ENCODE data around the gene LGR4.
A peak's percentile ranks its signal among the peaks of the same experiment; 100 is the strongest.
"Not testable (repeated sequence)": the region's sequence is repeated elsewhere in the genome, so short reads cannot be mapped to it uniquely, and the experiment has no call there.

LGR4 gene

GRCh38 chr11:27456140-27456794 is 16.3 kb downstream of the LGR4 start:
- DNase-seq: no peak

GRCh38 chr11:27455667-27456066 is 16.9 kb downstream of the LGR4 start:
- no peak for DNase-seq

- DNase-seq: no peak
These were observed 18.9 kb downstream of the LGR4 start for GRCh38 chr11:27453701-27454100.

GRCh38 chr11:27452147-27452546 is 20.4 kb downstream of the LGR4 start:
- no peak for DNase-seq

GRCh38 chr11:27451244-27451965 is 21.2 kb downstream of the LGR4 start:
- no peak for DNase-seq

GRCh38 chr11:27448184-27448540 is 24.4 kb downstream of the LGR4 start:
- not testable (repeated sequence) for DNase-seq

GRCh38 chr11:27447288-27448183 is 25.1 kb downstream of the LGR4 start:
- DNase-seq: no peak

- no peak for DNase-seq
These were observed 27.0 kb downstream of the LGR4 start for GRCh38 chr11:27445625-27446024.

- DNase-seq: peak; percentile 73
These were observed 27.8 kb downstream of the LGR4 start for GRCh38 chr11:27444801-27445215.

GRCh38 chr11:27443746-27444507 is 28.7 kb downstream of the LGR4 start:
- DNase-seq: peak; percentile 88

GRCh38 chr11:27443227-27443626 is 29.4 kb downstream of the LGR4 start:
- DNase-seq: peak; percentile 60

GRCh38 chr11:27440090-27440489 is 32.5 kb downstream of the LGR4 start:
- no peak for DNase-seq

- no peak for DNase-seq
These were observed 34.0 kb downstream of the LGR4 start for GRCh38 chr11:27438595-27438981.

GRCh38 chr11:27437829-27438594 is 34.6 kb downstream of the LGR4 start:
- peak; percentile 58 for DNase-seq

- no peak for DNase-seq
These were observed 35.7 kb downstream of the LGR4 start for GRCh38 chr11:27436916-27437315.

GRCh38 chr11:27433742-27434141 is 38.8 kb downstream of the LGR4 start:
- DNase-seq: no peak

- no peak for DNase-seq
These were observed 40.8 kb downstream of the LGR4 start for GRCh38 chr11:27431808-27432207.

GRCh38 chr11:27429761-27430393 is 42.7 kb downstream of the LGR4 start:
- DNase-seq: no peak

GRCh38 chr11:27427183-27427980 is 45.2 kb downstream of the LGR4 start:
- DNase-seq: no peak

- no peak for DNase-seq
These were observed 46.8 kb downstream of the LGR4 start for GRCh38 chr11:27425814-27426213.

- DNase-seq: peak; percentile 89
These were observed 49.5 kb downstream of the LGR4 start for GRCh38 chr11:27423125-27423524.
